T-helper 2 cell treated with Interferon-gamma antibody and Interleukin-4, amounts not matched to agents 100 ng/mL and 5 ng/mL, for 36 hours (primary cell): ENCODE data around the gene EML4. TPM values are rescaled to one million over a fixed set of nuclear protein-coding genes. Genes with fewer than 3 reads are reported as not detected.
"Not testable (repeated sequence)": the region's sequence is repeated elsewhere in the genome, so short reads cannot be mapped to it uniquely, and the experiment has no call there.

ENCODE experiments used
- intact Hi-C: fragments of 100-400 bp; cut with micrococcal nuclease; formaldehyde crosslinking; loops from one replicate; pipeline ENCODE4 v1.15.1; 2023
- total RNA-seq: library from RNA; stranded (reverse); gene quantifications from 2 replicates; pipeline ENCODE4 v1.2.3, GENCODE V29; 2022

Gene EML4
- total RNA-seq, 1 donor from 2014 or later, result 71.4 TPM

DNA sequence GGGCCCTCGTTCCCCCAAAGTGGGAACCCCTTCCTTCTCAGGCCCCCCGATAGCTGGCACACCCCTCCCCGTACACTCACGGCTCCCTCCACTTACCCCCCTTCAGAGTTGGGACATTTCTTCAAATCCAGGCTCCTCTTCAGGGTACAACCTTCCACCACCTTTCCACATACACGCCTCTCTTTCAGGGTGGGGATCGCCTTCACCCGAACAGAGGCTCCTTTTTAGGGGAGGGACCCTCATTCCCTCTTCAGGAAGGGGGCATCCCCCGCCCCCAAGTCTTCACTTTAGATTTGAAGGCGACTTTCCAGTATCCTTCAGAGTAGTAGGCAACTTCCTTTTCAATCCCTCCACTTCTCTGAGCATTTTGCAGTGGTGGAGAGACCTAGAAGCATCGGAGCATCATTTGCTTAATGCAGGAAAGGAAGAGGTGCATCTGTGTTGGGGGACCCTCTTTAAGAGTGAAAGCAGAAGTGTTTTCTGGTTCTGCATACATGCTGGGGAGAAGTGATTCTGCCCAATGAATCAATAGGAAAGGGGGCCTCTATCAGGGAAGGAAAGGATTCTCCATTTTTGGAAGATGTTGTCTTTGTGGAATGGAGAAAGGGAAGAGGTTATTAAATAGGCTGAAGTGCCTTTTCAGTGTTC lies 845 bp downstream of the EML4 start:
- intact Hi-C loops, result loop anchor here (1.0 to 2.0 kb wide), 6 partner anchors 26 to 329 kb away; partner anchors contain the start of gene COX7A2L

DNA sequence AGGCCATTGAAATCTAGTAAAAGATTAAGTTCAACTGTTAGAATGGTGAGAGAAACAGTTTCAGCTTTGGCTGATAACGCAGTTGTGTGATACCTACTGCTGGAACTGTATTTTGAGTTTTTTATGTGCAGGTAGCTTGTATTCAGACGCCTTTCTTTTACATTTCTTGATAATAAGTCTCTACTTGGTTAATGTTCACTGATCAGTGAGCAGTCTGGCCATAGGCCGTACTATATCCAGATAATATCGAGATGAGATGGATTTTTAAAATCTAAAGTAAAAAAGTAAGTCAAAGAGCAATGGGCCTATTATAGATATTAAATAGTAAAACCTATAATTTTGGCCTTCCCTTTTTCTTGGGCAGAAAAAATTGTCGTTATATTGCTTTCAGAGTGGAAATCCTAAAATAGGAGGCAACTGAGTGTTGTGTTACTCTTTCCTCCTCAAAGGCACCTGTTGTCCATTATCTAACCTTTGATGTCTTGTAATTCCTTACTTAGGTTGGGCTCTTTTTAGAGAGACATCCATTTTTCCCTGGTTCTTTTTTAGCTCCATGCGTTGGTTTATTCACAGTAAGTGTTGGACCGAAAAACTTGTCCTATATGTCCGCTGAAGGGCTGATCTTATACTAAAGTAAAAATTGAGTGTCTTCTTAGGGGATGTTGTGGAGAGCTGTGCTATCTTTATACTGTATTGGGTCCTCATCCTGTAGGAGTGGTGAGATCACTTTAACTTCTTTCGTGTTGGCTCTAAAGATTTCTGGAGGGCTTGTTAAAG lies 1.7 kb downstream of the EML4 start:
- intact Hi-C loops, result loop anchor here (1.0 kb wide), 1 partner anchor 25 kb away; no protein-coding TSS in a partner anchor

DNA sequence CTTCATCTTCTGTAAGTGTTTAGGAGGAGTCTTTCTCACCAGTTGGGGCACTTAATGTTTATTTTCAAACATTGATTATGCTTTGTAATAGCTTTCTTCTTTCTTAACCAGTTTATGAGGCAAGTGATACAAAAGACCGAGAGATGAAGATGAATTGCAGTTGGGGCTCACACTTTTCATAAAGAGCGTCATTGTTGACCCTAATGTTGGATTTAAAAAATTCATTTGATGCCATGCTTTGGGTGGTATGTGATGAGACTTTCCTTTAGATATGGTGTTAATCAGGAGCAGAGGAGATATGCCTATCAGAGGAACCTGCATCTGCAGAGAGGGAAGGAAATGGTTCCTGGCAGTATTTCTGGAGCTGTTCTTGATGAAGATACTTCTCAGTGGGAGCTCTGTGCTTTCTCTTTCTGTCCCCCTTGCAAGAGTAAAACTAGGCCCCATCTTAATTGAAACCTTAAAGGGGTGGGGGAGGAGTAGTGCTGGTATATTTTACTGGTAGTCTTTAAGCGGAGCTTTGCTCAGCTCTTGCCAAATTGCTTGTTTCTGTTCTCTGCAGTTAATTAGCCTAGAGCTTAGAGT lies 2.3 kb downstream of the EML4 start:
- intact Hi-C loops, result no loop called here

- intact Hi-C loops, result no loop called here
These were observed 2.9 kb downstream of the EML4 start for GRCh38 chr2:42172020-42172419.

DNA sequence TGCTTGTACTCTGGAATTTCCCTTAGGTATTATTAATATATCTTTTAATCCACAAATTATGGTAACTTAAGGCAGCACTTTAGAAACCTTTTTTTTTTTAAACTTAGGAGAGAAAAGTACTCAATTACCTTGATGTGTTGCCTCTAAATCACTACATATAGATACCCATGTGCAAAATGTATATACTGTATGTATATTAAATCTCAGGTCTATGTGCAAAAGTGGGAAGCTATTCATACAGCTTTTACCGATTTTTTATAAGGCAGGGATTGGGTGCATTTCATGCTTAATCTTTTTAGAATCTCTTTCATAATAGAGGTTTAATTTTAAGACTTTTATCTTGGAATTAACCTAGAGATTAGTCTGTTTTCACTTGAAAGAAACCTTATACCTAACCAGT lies 3.4 kb downstream of the EML4 start:
- intact Hi-C loops, result no loop called here

GRCh38 chr2:42173467-42173866 lies 4.3 kb downstream of the EML4 start:
- intact Hi-C loops, result not testable (repeated sequence)

- intact Hi-C loops, result no loop called here
These were observed 8.0 kb downstream of the EML4 start for GRCh38 chr2:42176992-42177738.

DNA sequence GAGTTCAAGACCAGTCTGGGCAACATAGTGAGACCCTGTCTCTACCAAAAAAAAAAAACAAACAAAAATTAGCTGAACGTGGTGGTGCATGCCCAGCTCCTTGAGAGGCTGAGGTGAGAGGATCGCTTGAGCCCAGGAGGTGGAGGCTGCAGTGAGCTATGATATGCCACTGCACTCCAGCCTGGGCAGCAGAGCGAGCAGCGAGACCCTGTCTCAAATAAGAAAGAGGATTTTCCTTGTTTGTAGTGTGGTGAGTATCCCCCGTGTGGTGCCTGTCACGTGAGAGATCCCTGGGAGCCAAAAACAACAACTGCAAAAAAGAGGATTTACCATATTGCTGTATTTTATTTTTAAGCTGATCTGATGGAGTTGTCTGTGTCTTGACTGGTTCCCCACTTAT lies 9.2 kb downstream of the EML4 start:
- intact Hi-C loops, result no loop called here

GRCh38 chr2:42180300-42180699 lies 11.1 kb downstream of the EML4 start:
- intact Hi-C loops, result no loop called here

- intact Hi-C loops, result no loop called here
These were observed 13.6 kb downstream of the EML4 start for GRCh38 chr2:42182654-42183308.

GRCh38 chr2:42183775-42184174 lies 14.6 kb downstream of the EML4 start:
- intact Hi-C loops, result no loop called here

DNA sequence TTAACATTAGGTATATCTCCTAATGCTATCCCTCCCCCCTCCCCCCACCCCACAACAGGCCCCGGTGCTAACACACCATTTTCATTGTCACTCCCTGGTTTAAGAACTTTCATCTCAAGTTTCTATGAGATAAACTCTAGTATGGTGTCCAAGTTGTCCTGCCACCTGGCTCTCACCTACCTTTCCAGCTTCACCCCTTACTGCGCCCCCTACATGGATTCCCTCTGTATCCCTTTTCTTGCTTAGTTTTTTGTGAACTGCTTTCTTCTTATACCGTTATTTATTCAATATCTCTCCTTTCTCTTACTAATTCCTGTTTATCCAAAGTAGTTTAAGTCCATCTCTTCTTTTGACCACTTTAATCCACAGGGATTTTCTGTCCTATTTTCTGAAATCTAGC lies 15.2 kb downstream of the EML4 start:
- intact Hi-C loops, result no loop called here

DNA sequence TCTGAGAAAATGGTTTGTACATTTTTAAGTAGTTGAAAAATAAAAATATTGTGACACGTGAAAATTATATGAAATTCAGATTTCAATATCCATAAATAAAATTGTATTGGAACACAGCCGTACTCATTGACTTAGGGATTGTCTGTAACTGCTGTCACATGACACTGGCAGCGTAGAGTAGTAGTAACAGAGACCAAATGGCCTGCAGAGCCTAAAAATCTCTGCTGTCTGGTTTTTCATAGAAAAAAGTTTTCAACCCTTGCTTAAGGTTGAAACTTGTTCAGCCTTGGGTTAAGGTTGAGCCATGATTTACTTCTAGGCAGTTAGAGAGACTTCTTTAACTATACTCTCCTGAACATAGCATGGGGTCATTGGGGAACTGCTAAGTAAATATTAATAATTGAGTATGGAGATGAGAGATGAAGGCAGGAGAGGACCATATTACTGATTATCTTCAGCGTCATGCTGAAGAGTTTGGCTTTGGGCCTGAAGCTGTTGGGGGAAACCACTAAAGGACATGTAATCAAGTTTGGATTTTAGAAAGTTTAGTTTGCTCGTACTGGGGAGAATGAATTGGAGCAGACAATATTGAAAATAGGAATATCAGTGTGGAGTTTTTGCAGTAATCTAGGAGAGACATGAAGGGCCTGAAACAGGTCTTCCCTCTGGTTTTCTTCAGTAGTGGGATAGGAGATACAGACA lies 16.2 kb downstream of the EML4 start:
- intact Hi-C loops, result no loop called here

DNA sequence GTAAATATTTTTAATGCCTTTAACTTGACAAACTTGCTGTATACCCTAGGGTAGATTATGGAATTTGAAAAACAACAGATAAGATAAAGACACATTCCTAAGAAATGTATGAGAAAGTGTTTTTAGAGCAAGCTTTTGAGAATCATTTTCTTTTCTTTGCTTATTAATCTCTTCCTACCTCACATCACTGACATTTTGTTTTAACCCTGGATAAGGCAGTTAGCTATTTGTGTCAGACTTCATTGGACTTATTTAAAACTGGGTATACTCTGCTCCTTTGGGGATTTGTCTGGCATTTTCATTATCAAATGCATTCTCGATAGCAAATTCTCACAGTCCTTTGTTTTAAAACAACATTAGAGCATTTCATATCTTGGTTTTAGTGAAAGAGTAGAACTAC lies 17.2 kb downstream of the EML4 start:
- intact Hi-C loops, result no loop called here

DNA sequence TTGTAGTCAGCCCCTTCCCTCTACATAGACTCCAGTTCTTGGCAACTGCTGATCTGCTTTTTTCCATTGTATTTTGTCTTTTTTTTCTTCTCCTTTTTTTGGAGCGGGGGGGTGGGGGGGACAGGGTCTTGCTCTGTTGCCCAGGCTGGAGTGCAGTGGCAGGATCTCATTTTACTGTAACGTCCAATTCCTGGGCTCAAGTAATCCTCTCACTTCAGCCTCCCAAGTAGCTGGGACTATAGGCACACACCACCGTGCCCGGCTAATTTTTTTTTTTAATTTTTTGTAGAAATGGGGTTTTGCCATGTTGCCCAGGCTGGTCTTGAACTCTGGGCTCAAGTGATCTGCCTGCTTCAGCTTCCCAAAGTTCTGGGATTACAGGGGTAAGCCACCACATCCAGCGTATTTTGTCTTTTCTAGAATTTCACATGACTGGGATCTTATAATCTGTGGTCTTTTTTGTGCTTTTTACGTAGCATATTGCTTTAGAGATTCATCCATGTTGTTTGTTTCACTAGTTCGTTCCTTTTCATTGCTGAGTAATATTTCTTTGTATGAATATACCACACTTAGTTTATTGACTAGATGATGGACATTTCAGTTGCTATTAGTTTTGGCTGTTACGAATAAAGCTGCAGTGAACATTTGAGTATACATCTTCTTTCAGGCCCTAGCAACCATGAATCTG lies 17.9 kb downstream of the EML4 start:
- intact Hi-C loops, result no loop called here

GRCh38 chr2:42187886-42188285 lies 18.7 kb downstream of the EML4 start:
- intact Hi-C loops, result no loop called here

- intact Hi-C loops, result no loop called here
These were observed 20.0 kb downstream of the EML4 start for GRCh38 chr2:42189235-42189566.

DNA sequence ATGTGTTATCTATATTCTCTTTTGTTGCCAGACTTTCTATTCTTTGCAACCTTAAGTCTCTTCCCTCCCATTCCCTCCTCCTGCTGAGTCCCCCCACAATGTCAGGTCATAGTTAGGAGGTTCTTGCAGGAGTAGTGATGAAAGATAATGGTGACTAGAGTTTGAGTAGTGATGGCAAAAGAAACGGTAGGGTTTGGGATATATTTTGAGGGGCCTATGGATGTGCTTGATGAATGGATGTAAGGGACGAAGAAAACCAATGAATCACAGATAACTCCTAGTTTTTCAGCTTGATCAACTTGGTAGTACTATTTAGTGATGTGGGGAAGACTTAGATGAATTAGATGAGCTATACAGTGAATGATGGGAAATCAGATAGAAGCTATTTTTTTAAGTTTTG lies 21.0 kb downstream of the EML4 start:
- intact Hi-C loops, result loop anchor here (10.0 kb wide), 1 partner anchor 345 kb away; no protein-coding TSS in a partner anchor

GRCh38 chr2:42191285-42192009 lies 22.3 kb downstream of the EML4 start:
- intact Hi-C loops, result loop anchor here (10.0 kb wide), 1 partner anchor 347 kb away; no protein-coding TSS in a partner anchor
